GF-D8 (cell line): ENCODE results near the gene GJD2.

Experiments used
- DNase-seq: peaks from one replicate; lab custom pipeline; 2025; lab: John Stamatoyannopoulos, UW

The GJD2 gene

GRCh38 chr15:34773013-34773412 is 18.2 kb upstream of the GJD2 start:
- DNase-seq = no peak

- no peak for DNase-seq
These were observed 17.5 kb upstream of the GJD2 start for GRCh38 chr15:34772312-34772711.

GRCh38 chr15:34769711-34770110 is 14.9 kb upstream of the GJD2 start:
- no peak for DNase-seq

- DNase-seq = no peak
These were observed 13.7 kb upstream of the GJD2 start for GRCh38 chr15:34768530-34768929.

GRCh38 chr15:34765741-34766140 is 10.9 kb upstream of the GJD2 start:
- DNase-seq = no peak

- DNase-seq = no peak
These were observed 6.1 kb upstream of the GJD2 start for GRCh38 chr15:34760909-34761308.

GRCh38 chr15:34759992-34760391 is 5.2 kb upstream of the GJD2 start:
- DNase-seq = no peak

- no peak for DNase-seq
These were observed 4.5 kb upstream of the GJD2 start for GRCh38 chr15:34759347-34759746.

- no peak for DNase-seq
These were observed 2.5 kb upstream of the GJD2 start for GRCh38 chr15:34757262-34757661.

GRCh38 chr15:34755419-34755773 is 598 bp upstream of the GJD2 start:
- DNase-seq = no peak

- no peak for DNase-seq
These were observed 612 bp downstream of the GJD2 start for GRCh38 chr15:34754171-34754601.

- no peak for DNase-seq
These were observed 1.4 kb downstream of the GJD2 start for GRCh38 chr15:34753236-34753894.

GRCh38 chr15:34749691-34750090 is 5.1 kb downstream of the GJD2 start:
- no peak for DNase-seq

GRCh38 chr15:34739346-34739745 is 15.5 kb downstream of the GJD2 start:
- no peak for DNase-seq

GRCh38 chr15:34738002-34738401 is 16.8 kb downstream of the GJD2 start:
- DNase-seq = no peak

GRCh38 chr15:34737477-34737876 is 17.3 kb downstream of the GJD2 start:
- no peak for DNase-seq

- DNase-seq = no peak
These were observed 20.5 kb downstream of the GJD2 start for GRCh38 chr15:34734303-34734702.

- no peak for DNase-seq
These were observed 21.2 kb downstream of the GJD2 start for GRCh38 chr15:34733621-34734020.

- no peak for DNase-seq
These were observed 22.4 kb downstream of the GJD2 start for GRCh38 chr15:34732430-34732829.

- no peak for DNase-seq
These were observed 24.1 kb downstream of the GJD2 start for GRCh38 chr15:34730701-34731100.

GRCh38 chr15:34729886-34730285 is 24.9 kb downstream of the GJD2 start:
- DNase-seq = no peak

- DNase-seq = no peak
These were observed 25.7 kb downstream of the GJD2 start for GRCh38 chr15:34729056-34729455.

GRCh38 chr15:34726406-34727100 is 28.2 kb downstream of the GJD2 start:
- DNase-seq = no peak

GRCh38 chr15:34725556-34725955 is 29.2 kb downstream of the GJD2 start:
- no peak for DNase-seq
